KMS-11 (cell line): ENCODE measurements around the gene RENBP.

Experiments
- H2AFZ ChIP-seq: fragments of 200-600 bp; sonication (generic); 2 replicates; pipeline ENCODE4 v1.6.1; 2016; ENCODE audit warnings: antibody characterized with exemption, mixed run types, low read depth
- H3K27ac ChIP-seq: fragments of 200-600 bp; sonication (generic); 2 replicates; pipeline ENCODE4 v1.6.1; 2016; ENCODE audit warnings: mild to moderate bottlenecking, mixed run types
- H3K27me3 ChIP-seq: fragments of 200-600 bp; sonication (generic); 2 replicates; pipeline ENCODE4 v1.6.1; 2017; ENCODE audit warnings: mild to moderate bottlenecking, low read depth, mixed run types, moderate library complexity; ENCODE audit not compliant: insufficient read depth
- H3K36me3 ChIP-seq: fragments of 200-600 bp; sonication (generic); 2 replicates; pipeline ENCODE4 v1.6.1; 2017; ENCODE audit warnings: mild to moderate bottlenecking, mixed run types; ENCODE audit not compliant: insufficient read depth
- H3K4me1 ChIP-seq: fragments of 200-600 bp; sonication (generic); 2 replicates; pipeline ENCODE4 v1.6.1; 2016; ENCODE audit warnings: mild to moderate bottlenecking, low read depth, mixed run types; ENCODE audit not compliant: poor library complexity, severe bottlenecking
- H3K4me2 ChIP-seq: fragments of 200-600 bp; sonication (generic); 2 replicates; pipeline ENCODE4 v1.7.0; 2016; ENCODE audit warnings: mild to moderate bottlenecking, mixed run types
- H3K4me3 ChIP-seq: fragments of 200-600 bp; sonication (generic); IDR thresholded peaks from 2 replicates; pipeline ENCODE4 v1.6.1; 2017; ENCODE audit warnings: low read depth, low read length, mixed read lengths; ENCODE audit not compliant: insufficient read depth
- H3K79me2 ChIP-seq: fragments of 200-600 bp; sonication (generic); 2 replicates; pipeline ENCODE4 v1.6.1; 2016; ENCODE audit warnings: low read depth, mixed run types; ENCODE audit not compliant: insufficient read depth
- H3K9ac ChIP-seq: fragments of 200-600 bp; sonication (generic); 2 replicates; pipeline ENCODE4 v1.6.1; 2016; ENCODE audit warnings: mild to moderate bottlenecking, mixed run types
- H4K20me1 ChIP-seq: fragments of 200-600 bp; sonication (generic); 2 replicates; pipeline ENCODE4 v1.6.1; 2016; ENCODE audit warnings: mild to moderate bottlenecking, mixed run types; ENCODE audit not compliant: insufficient read depth
- CTCF ChIP-seq: fragments of 200-600 bp; sonication (generic); conservative IDR thresholded peaks from 2 replicates; pipeline ENCODE4 v1.6.1; 2017; ENCODE audit warnings: low read depth, mild to moderate bottlenecking, antibody characterized with exemption, low read length, moderate library complexity, mixed read lengths

Gene RENBP

GRCh38 chrX:153966841-153967535 is 22.5 kb upstream of the RENBP start:
- Histone ChIP-seq H4K20me1 (no peaks in the 10 kb centered on the region), H3K9ac (no peak overlapping the region), H2AFZ (no peak overlapping the region), H3K4me3 (no peak overlapping the region), H3K79me2 (peaks cover 73% of the 10 kb centered on the region), H3K27me3 (no peaks in the 10 kb centered on the region), H3K27ac (peak overlapping the region; percentile 100; the same call in 1 of the 2 replicates), H3K4me2 (peak overlapping the region; percentile 96; the same call in 1 of the 2 replicates), H3K36me3 (no peaks in the 10 kb centered on the region; the same call in 1 of the 2 replicates), H3K4me1 (peaks cover 18% of the 10 kb centered on the region)
- TF ChIP-seq CTCF = no peak

- TF ChIP-seq CTCF = no peak
- H3K4me3 ChIP-seq = no peak overlapping the region
- H3K27me3 ChIP-seq = no peaks in the 10 kb centered on the region
- H4K20me1 ChIP-seq = no peaks in the 10 kb centered on the region
- peaks cover 3% of the 10 kb centered on the region; the same call in 1 of the 2 replicates for H3K36me3 ChIP-seq
- H2AFZ ChIP-seq = no peak overlapping the region
- peaks cover 73% of the 10 kb centered on the region for H3K79me2 ChIP-seq
- no peak overlapping the region for H3K9ac ChIP-seq
- no peak overlapping the region for H3K27ac ChIP-seq
- H3K4me2 ChIP-seq = no peak overlapping the region
- H3K4me1 ChIP-seq = peaks cover 18% of the 10 kb centered on the region
These were observed 21.8 kb upstream of the RENBP start for GRCh38 chrX:153966283-153966688.

- Histone ChIP-seq H3K4me1 (peaks cover 18% of the 10 kb centered on the region), H3K9ac (no peak overlapping the region), H3K4me3 (no peak overlapping the region), H3K27ac (no peak overlapping the region), H2AFZ (no peak overlapping the region), H4K20me1 (no peaks in the 10 kb centered on the region), H3K79me2 (peaks cover 73% of the 10 kb centered on the region), H3K4me2 (no peak overlapping the region), H3K36me3 (peaks cover 3% of the 10 kb centered on the region; the same call in 1 of the 2 replicates), H3K27me3 (no peaks in the 10 kb centered on the region)
- TF ChIP-seq CTCF = no peak
These were observed 21.0 kb upstream of the RENBP start for GRCh38 chrX:153965406-153965805.

- H3K4me2 ChIP-seq = no peak overlapping the region
- H4K20me1 ChIP-seq = no peaks in the 10 kb centered on the region
- H3K4me1 ChIP-seq = peaks cover 18% of the 10 kb centered on the region
- H3K27me3 ChIP-seq = no peaks in the 10 kb centered on the region
- TF ChIP-seq CTCF = no peak
- H3K79me2 ChIP-seq = peaks cover 65% of the 10 kb centered on the region
- no peak overlapping the region for H3K9ac ChIP-seq
- H3K36me3 ChIP-seq = peaks cover 3% of the 10 kb centered on the region; the same call in 1 of the 2 replicates
- no peak overlapping the region for H3K4me3 ChIP-seq
- no peak overlapping the region for H3K27ac ChIP-seq
- H2AFZ ChIP-seq = no peak overlapping the region
These were observed 19.7 kb upstream of the RENBP start for GRCh38 chrX:153964105-153964504.
